Immature natural killer cell (primary cell): Measurements from ENCODE around the gene FBXL3. TPM values are rescaled to one million over a fixed set of nuclear protein-coding genes. Genes with fewer than 3 reads are reported as not detected.
"Not testable (repeated sequence)": the region's sequence is repeated elsewhere in the genome, so short reads cannot be mapped to it uniquely, and the experiment has no call there.

Experiments
- DNase-seq, 3 donors: peaks; one replicate each; pipeline ENCODE4 v3.0.0; 2022; ENCODE audit warnings: mixed read lengths in 1 of 3
- H3K27ac Mint-ChIP-seq, 6 donors: one replicate each; pipeline ENCODE4 v1.8.0; 2020; ENCODE audit warnings: mixed read lengths in 6 of 6, mild to moderate bottlenecking in 5 of 6, inconsistent platforms in 4 of 6, moderate library complexity in 3 of 6
- H3K27me3 Mint-ChIP-seq, 3 donors: one replicate each; pipeline ENCODE4 v1.8.0; 2020 to 2021; ENCODE audit warnings: low read depth in 3 of 3, mild to moderate bottlenecking in 3 of 3, mixed read lengths in 3 of 3, moderate library complexity in 3 of 3, inconsistent platforms in 1 of 3
- H3K36me3 Mint-ChIP-seq, 3 donors: one replicate each; pipeline ENCODE4 v1.8.0; 2020; ENCODE audit warnings: mixed read lengths in 3 of 3, inconsistent platforms in 2 of 3, mild to moderate bottlenecking in 2 of 3
- H3K4me1 Mint-ChIP-seq, 2 donors: one replicate each; pipeline ENCODE4 v1.8.0; 2020; ENCODE audit warnings: inconsistent platforms in 2 of 2, mild to moderate bottlenecking in 2 of 2, mixed read lengths in 2 of 2, moderate library complexity in 1 of 2
- H3K4me3 Mint-ChIP-seq, 5 donors: one replicate each; pipeline ENCODE4 v1.8.0; 2020; ENCODE audit warnings: mild to moderate bottlenecking in 5 of 5, mixed read lengths in 5 of 5, inconsistent platforms in 3 of 5, moderate library complexity in 3 of 5
- H3K9me3 Mint-ChIP-seq, 6 donors: one replicate each; pipeline ENCODE4 v1.8.0; 2020; ENCODE audit warnings: mild to moderate bottlenecking in 6 of 6, mixed read lengths in 6 of 6, inconsistent platforms in 4 of 6, moderate library complexity in 3 of 6
- polyA plus RNA-seq, 3 donors: library from polyadenylated mRNA; unstranded; fragments of 300-500 nt; fragmentation: Illumina TruSeq; gene quantifications; one replicate each; pipeline ENCODE4 v1.2.3, GENCODE V29; 2021

FBXL3 gene
- polyA plus RNA-seq, 3 donors from 2014 or later = 22.2 to 39.4 (median 28.3) TPM

- DNase-seq = no peak
- H3K36me3 Mint-ChIP-seq = peaks cover 8 to 59% (median 24%) of the 10 kb centered on the region in 3 donors
- no peak overlapping the region for H3K4me3 Mint-ChIP-seq
- peaks cover 13 to 67% of the 10 kb centered on the region in 2 donors for H3K4me1 Mint-ChIP-seq
- peak overlapping the region in 1 of 6 donors; percentile 49 for H3K27ac Mint-ChIP-seq
- H3K9me3 Mint-ChIP-seq = no peaks in the 10 kb centered on the region
- H3K27me3 Mint-ChIP-seq = peaks cover 0 to 1% (median 0%) of the 10 kb centered on the region in 3 donors
Observed at GRCh38 chr13:77014906-77015685, 11.9 kb downstream of the FBXL3 start.

- no peak for DNase-seq
- Mint-ChIP-seq H3K27ac (no peak overlapping the region), H3K27me3 (peaks cover 0 to 1% (median 0%) of the 10 kb centered on the region in 3 donors), H3K9me3 (no peaks in the 10 kb centered on the region), H3K4me3 (no peak overlapping the region), H3K36me3 (peaks cover 14 to 67% (median 24%) of the 10 kb centered on the region in 3 donors), H3K4me1 (peaks cover 8 to 56% of the 10 kb centered on the region in 2 donors)
Observed at GRCh38 chr13:77013853-77014542, 13.0 kb downstream of the FBXL3 start.

DNA sequence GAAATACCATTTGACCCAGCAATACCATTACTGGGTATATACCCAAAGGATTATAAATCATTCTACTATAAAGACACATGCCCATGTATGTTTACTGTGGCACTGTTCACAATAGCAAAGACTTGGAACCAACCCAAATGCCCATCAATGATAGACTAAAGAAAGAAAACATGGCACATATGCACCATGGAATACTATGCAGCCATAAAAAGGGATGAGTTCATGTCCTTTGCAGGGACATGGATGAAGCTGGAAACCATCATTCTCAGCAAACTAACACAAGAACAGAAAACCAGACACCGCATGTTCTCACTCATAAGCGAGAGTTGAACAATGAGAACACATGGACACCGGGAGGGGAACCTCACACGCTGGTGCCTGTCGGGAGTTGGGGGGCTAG lies 17.2 kb downstream of the FBXL3 start:
- not testable (repeated sequence) for H3K27me3 Mint-ChIP-seq, DNase-seq, H3K9me3 Mint-ChIP-seq, H3K4me3 Mint-ChIP-seq
- peaks cover 11 to 38% of the 10 kb centered on the region in 2 donors for H3K4me1 Mint-ChIP-seq
- peak overlapping the region in 2 of 6 donors; percentile 23 to 40 for H3K27ac Mint-ChIP-seq
- peaks cover 11 to 49% (median 19%) of the 10 kb centered on the region in 3 donors for H3K36me3 Mint-ChIP-seq

GRCh38 chr13:77009011-77009410 lies 17.9 kb downstream of the FBXL3 start:
- no peak for DNase-seq
- no peak overlapping the region for H3K4me3 Mint-ChIP-seq
- no peaks in the 10 kb centered on the region for H3K9me3 Mint-ChIP-seq
- H3K36me3 Mint-ChIP-seq = peaks cover 4 to 42% (median 19%) of the 10 kb centered on the region in 3 donors
- H3K27me3 Mint-ChIP-seq = peaks cover 0 to 6% (median 0%) of the 10 kb centered on the region in 3 donors
- peaks cover 7 to 31% of the 10 kb centered on the region in 2 donors for H3K4me1 Mint-ChIP-seq
- no peak overlapping the region for H3K27ac Mint-ChIP-seq

- H3K4me3 Mint-ChIP-seq, H3K27ac Mint-ChIP-seq, H3K9me3 Mint-ChIP-seq: not testable (repeated sequence)
Observed at GRCh38 chr13:77008337-77008736, 18.6 kb downstream of the FBXL3 start.

DNA sequence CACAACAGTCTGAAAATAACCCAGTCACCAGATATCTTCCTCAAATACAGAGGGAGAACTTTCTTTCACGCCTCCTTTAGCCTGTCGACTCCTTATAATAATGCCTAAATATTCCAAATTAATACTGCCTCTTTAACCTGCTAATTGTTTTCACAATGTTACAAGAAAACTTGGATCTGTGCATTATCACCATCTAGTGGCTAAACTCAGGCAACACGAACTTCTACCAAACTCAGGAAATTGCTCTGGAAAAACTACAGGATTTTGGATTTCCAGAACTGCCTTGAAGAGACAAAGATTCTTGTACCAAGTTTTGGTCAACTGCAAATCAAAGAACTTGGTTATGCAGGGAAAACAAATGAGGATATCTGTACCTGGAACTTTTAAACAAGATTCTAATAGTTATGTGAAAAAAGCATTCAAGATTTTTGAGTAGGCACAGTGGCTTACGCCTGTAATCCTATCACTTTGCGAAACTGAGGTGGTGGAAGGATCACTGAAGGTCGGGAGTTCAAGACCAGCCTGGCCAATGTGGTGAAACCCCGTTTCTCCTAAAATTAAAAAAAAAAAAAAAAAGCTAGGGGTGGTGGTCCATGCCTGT lies 24.3 kb downstream of the FBXL3 start:
- H3K4me1 Mint-ChIP-seq = peaks cover 4 to 12% of the 10 kb centered on the region in 2 donors
- H3K27ac Mint-ChIP-seq = no peak overlapping the region
- H3K36me3 Mint-ChIP-seq = peaks cover 6 to 38% (median 11%) of the 10 kb centered on the region in 3 donors
- H3K9me3 Mint-ChIP-seq = no peaks in the 10 kb centered on the region
- no peak for DNase-seq
- H3K27me3 Mint-ChIP-seq = peaks cover 0 to 6% (median 0%) of the 10 kb centered on the region in 3 donors
- H3K4me3 Mint-ChIP-seq = no peak overlapping the region

More at GRCh38 chr13:77008337-77008736, 18.6 kb downstream of the FBXL3 start:
- not testable (repeated sequence) for DNase-seq, H3K27me3 Mint-ChIP-seq
- peaks cover 7 to 24% of the 10 kb centered on the region in 2 donors for H3K4me1 Mint-ChIP-seq
- peaks cover 3 to 35% (median 19%) of the 10 kb centered on the region in 3 donors for H3K36me3 Mint-ChIP-seq

DNA sequence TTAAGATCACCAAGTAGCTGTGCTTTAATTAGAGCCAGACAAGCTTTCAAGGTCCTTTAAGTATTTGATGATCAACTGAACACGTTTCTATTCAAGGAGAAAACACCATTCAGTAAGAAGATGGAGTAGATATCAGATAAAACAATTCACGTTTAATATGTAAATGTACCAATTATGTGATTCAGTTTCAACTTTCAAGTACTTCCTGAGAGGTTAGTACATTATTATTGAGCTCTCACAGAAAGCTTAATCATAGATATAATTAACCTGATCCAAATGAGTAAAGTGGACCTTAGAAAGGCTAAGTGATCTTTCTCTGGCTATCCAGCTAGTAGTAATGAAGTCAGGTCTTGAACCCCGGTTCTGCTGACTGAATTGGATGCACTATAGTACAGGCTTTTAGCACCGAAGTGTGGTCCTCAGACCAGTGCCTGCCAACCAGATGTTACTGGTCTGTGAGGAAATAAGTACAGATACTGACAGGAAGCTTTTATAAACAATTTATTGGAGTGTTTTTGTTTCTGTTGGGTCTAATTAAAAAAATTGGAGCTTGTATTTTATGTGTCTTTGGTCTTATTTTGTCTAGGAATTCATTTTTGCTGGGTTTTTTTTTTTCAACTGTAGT lies 24.9 kb downstream of the FBXL3 start:
- H3K27ac Mint-ChIP-seq = peak overlapping the region in 1 of 6 donors; percentile 32

DNA sequence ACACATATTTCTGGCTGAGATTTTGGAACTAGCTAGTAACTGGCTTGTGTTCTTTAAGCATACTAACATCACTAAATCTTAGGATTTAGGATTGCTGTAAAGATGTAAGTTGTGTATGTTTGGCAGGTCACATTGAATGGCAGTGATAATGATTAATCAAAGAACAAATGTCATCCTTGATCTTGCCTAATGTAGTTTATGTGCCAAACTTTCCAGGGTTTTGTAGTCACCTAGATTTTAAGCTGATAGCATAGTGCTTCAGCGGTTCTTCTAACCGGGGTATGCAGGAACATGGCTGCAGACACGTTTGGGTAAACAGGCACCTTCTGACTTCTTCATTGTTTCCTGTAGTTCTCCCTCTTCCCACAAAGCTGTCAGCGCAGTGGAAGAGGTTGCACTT lies 25.4 kb downstream of the FBXL3 start:
- Mint-ChIP-seq H3K36me3 (peaks cover 6 to 38% (median 11%) of the 10 kb centered on the region in 3 donors), H3K4me1 (peaks cover 0 to 6% of the 10 kb centered on the region in 2 donors), H3K27me3 (peaks cover 0 to 6% (median 0%) of the 10 kb centered on the region in 3 donors)

More for the DNA sequence above, 24.9 kb downstream of the FBXL3 start:
- no peak overlapping the region for H3K4me3 Mint-ChIP-seq
- no peaks in the 10 kb centered on the region for H3K9me3 Mint-ChIP-seq
- peaks cover 6 to 34% (median 9%) of the 10 kb centered on the region in 3 donors for H3K36me3 Mint-ChIP-seq
- H3K4me1 Mint-ChIP-seq = peaks cover under 1 to 8% of the 10 kb centered on the region in 2 donors
- H3K27me3 Mint-ChIP-seq = peaks cover 0 to 6% (median 0%) of the 10 kb centered on the region in 3 donors
- no peak for DNase-seq

GRCh38 chr13:77000475-77000874 lies 26.5 kb downstream of the FBXL3 start:
- H3K4me3 Mint-ChIP-seq = no peak overlapping the region
- H3K4me1 Mint-ChIP-seq = peaks cover 0 to 6% of the 10 kb centered on the region in 2 donors
- peaks cover 6 to 41% (median 14%) of the 10 kb centered on the region in 3 donors for H3K36me3 Mint-ChIP-seq
- H3K27ac Mint-ChIP-seq = no peak overlapping the region
- DNase-seq = no peak
- H3K27me3 Mint-ChIP-seq = peaks cover 2 to 6% (median 2%) of the 10 kb centered on the region in 3 donors
- no peaks in the 10 kb centered on the region for H3K9me3 Mint-ChIP-seq

More for the DNA sequence above, 25.4 kb downstream of the FBXL3 start:
- Mint-ChIP-seq H3K27ac (peak overlapping the region in 1 of 6 donors; percentile 32), H3K9me3 (no peaks in the 10 kb centered on the region), H3K4me3 (no peak overlapping the region)
- no peak for DNase-seq

DNA sequence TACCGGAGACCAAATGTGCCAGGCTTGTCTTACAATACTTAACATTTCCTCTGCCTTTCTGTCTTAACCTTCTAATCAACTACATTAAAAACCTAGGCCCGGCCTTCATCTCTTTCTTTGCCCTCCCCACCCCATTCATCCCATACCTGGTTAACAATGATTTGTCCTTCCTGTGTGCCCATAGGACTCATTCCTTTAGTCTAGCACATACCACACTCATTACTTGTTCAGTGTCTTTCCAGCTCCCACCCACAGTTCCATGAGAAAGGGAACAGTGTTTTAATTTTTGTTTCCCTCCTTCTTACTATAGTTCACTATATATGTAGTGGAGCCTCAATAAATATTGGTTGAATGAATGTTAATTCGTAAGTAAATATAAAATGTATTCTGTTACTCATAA lies 32.7 kb downstream of the FBXL3 start:
- H3K4me1 Mint-ChIP-seq = peaks cover 31 to 34% of the 10 kb centered on the region in 2 donors
- peaks cover 33 to 36% (median 33%) of the 10 kb centered on the region in 3 donors for H3K27me3 Mint-ChIP-seq
- H3K9me3 Mint-ChIP-seq = no peaks in the 10 kb centered on the region
- peak overlapping the region in 3 of 5 donors; percentile 4 to 47 (median 41) for H3K4me3 Mint-ChIP-seq
- no peak for DNase-seq
- H3K27ac Mint-ChIP-seq = peak overlapping the region in 3 of 6 donors; percentile 45 to 99 (median 68)
- H3K36me3 Mint-ChIP-seq = peaks cover 6 to 20% (median 9%) of the 10 kb centered on the region in 3 donors

GRCh38 chr13:76993473-76993872 lies 33.5 kb downstream of the FBXL3 start:
- Mint-ChIP-seq H3K4me1 (peaks cover 31 to 34% of the 10 kb centered on the region in 2 donors), H3K27ac (peak overlapping the region in 3 of 6 donors; percentile 96 to 99 (median 99)), H3K4me3 (peak overlapping the region in 4 of 5 donors; percentile 89 to 97 (median 96)), H3K9me3 (no peaks in the 10 kb centered on the region), H3K36me3 (peaks cover 3 to 16% (median 6%) of the 10 kb centered on the region in 3 donors), H3K27me3 (peaks cover 33 to 38% (median 33%) of the 10 kb centered on the region in 3 donors)
- DNase-seq = no peak

GRCh38 chr13:76993021-76993420 lies 33.9 kb downstream of the FBXL3 start:
- DNase-seq = no peak
- H3K4me1 Mint-ChIP-seq = peaks cover 31 to 34% of the 10 kb centered on the region in 2 donors
- H3K4me3 Mint-ChIP-seq = peak overlapping the region; percentile 89 to 97 (median 95)
- no peaks in the 10 kb centered on the region for H3K9me3 Mint-ChIP-seq
- H3K27ac Mint-ChIP-seq = peak overlapping the region in 5 of 6 donors; percentile 96 to 100 (median 99)
- peaks cover 33 to 43% (median 37%) of the 10 kb centered on the region in 3 donors for H3K27me3 Mint-ChIP-seq
- H3K36me3 Mint-ChIP-seq = peaks cover 0 to 11% (median 6%) of the 10 kb centered on the region in 3 donors

GRCh38 chr13:76992548-76993001 lies 34.4 kb downstream of the FBXL3 start:
- Mint-ChIP-seq H3K27ac (peak overlapping the region; percentile 84 to 100 (median 99)), H3K36me3 (peaks cover 0 to 9% (median 6%) of the 10 kb centered on the region in 3 donors), H3K27me3 (peaks cover 33 to 46% (median 37%) of the 10 kb centered on the region in 3 donors), H3K9me3 (no peaks in the 10 kb centered on the region), H3K4me1 (peaks cover 31 to 34% of the 10 kb centered on the region in 2 donors), H3K4me3 (peak overlapping the region; percentile 89 to 97 (median 95))
- no peak for DNase-seq
